ENCODE measurements around the gene DLX6.

GRCh38 chr7:97025130-97025499, 19.8 kb downstream of the DLX6 start:
- no peak for TF ChIP-seq CTCF (IDR thresholded peaks at IDR 0.05)
- TF ChIP-seq ZFX (IDR thresholded peaks at IDR 0.05; ENCODE audit: borderline replicate concordance): no peak
